ENCODE results near the gene ZIM2. TPM values are rescaled to one million over a fixed set of nuclear protein-coding genes. Genes with fewer than 3 reads are reported as not detected.

Gene ZIM2
- total and polyA plus RNA-seq, 2 donors (not counting 1 experiment from before 2014, with no cell fraction given), result not detected

GRCh38 chr19:56813531-56813930, 27.0 kb downstream of the ZIM2 start:
- H3K27ac ChIP-seq (ENCODE audit: low read length in 2 of 2), result no peak overlapping the region
- no peak overlapping the region for H3K4me2 ChIP-seq (replicated peaks; ENCODE audit: low read depth, low read length, poor library complexity, severe bottlenecking)

GRCh38 chr19:56811480-56811879, 29.0 kb downstream of the ZIM2 start:
- Histone ChIP-seq H3K4me3 (ENCODE audit: control extremely low read depth in 1 of 5, extremely low read depth in 1 of 5, insufficient read depth in 1 of 5, low read depth in 2 of 5, low read length in 4 of 5) (no peak overlapping the region), H3K4me2 (replicated peaks; ENCODE audit: low read depth, low read length, poor library complexity, severe bottlenecking) (no peak overlapping the region), H3K9ac (ENCODE audit: low read length) (no peak overlapping the region), H3K27ac (ENCODE audit: low read length in 2 of 2) (no peak overlapping the region), H3K27me3 (replicated peaks in 1 of 4; ENCODE audit: control extremely low read depth in 1 of 4, control insufficient read depth in 3 of 4, insufficient read depth in 4 of 4, low read length in 3 of 4) (no peaks in the 10 kb centered on the region), H3K36me3 (replicated peaks in 1 of 2; ENCODE audit: control extremely low read depth in 1 of 2, control insufficient read depth in 1 of 2, extremely low read depth in 1 of 2, insufficient read depth in 2 of 2, low read length in 1 of 2) (no peaks in the 10 kb centered on the region), H3K4me1 (ENCODE audit: control insufficient read depth in 2 of 2, insufficient read depth in 2 of 2, low read length in 2 of 2) (no peaks in the 10 kb centered on the region), H3K9me3 (ENCODE audit: control extremely low read depth in 1 of 3, control insufficient read depth in 2 of 3, insufficient read depth in 1 of 3, low read length in 2 of 3) (peaks cover 0 to 13% (median 7%) of the 10 kb centered on the region in 3 donors), H2AFZ (ENCODE audit: insufficient read depth, low read depth, low read length, poor library complexity, severe bottlenecking) (no peak overlapping the region), H3K79me2 (ENCODE audit: control insufficient read depth, insufficient read depth, low read length) (no peaks in the 10 kb centered on the region), H4K20me1 (ENCODE audit: control insufficient read depth, insufficient read depth, low read length, poor library complexity, severe bottlenecking) (no peaks in the 10 kb centered on the region)
- no peak overlapping the region for H3K4me3 Mint-ChIP-seq
- H3K27me3 Mint-ChIP-seq, result no peaks in the 10 kb centered on the region
- H3K9me3 Mint-ChIP-seq (ENCODE audit: insufficient read depth), result peaks cover 9% of the 10 kb centered on the region
- ChIA-PET POLR2A (no interaction called here), CTCF (no interaction called here)
- ATAC-seq (ENCODE audit: low read depth) (no peak), DNase-seq (no peak)
- no peak for TF ChIP-seq CTCF (IDR thresholded peaks at IDR 0.05)
- no peak for TF ChIP-seq EZH2 (IDR thresholded peaks at IDR 0.05; ENCODE audit: borderline replicate concordance, insufficient read depth, low read depth, low read length, poor library complexity, severe bottlenecking)
- WGBS (ENCODE audit: insufficient coverage), result 73% methylated on average over 6 of the region's 6 CpGs
- no peak overlapping the region for H3K27ac Mint-ChIP-seq
- H3K4me1 Mint-ChIP-seq, result no peaks in the 10 kb centered on the region
- intact Hi-C loops (cut with micrococcal nuclease), result no loop called here

More at GRCh38 chr19:56813531-56813930, 27.0 kb downstream of the ZIM2 start:
- Histone ChIP-seq H4K20me1 (ENCODE audit: control insufficient read depth, insufficient read depth, low read length, poor library complexity, severe bottlenecking) (no peaks in the 10 kb centered on the region), H3K36me3 (replicated peaks in 1 of 2; ENCODE audit: control extremely low read depth in 1 of 2, control insufficient read depth in 1 of 2, extremely low read depth in 1 of 2, insufficient read depth in 2 of 2, low read length in 1 of 2) (no peaks in the 10 kb centered on the region), H3K79me2 (ENCODE audit: control insufficient read depth, insufficient read depth, low read length) (no peaks in the 10 kb centered on the region), H3K27me3 (replicated peaks in 1 of 4; ENCODE audit: control extremely low read depth in 1 of 4, control insufficient read depth in 3 of 4, insufficient read depth in 4 of 4, low read length in 3 of 4) (no peaks in the 10 kb centered on the region), H3K9me3 (ENCODE audit: control extremely low read depth in 1 of 3, control insufficient read depth in 2 of 3, insufficient read depth in 1 of 3, low read length in 2 of 3) (peaks cover 0 to 11% (median 0%) of the 10 kb centered on the region in 3 donors), H3K4me1 (ENCODE audit: control insufficient read depth in 2 of 2, insufficient read depth in 2 of 2, low read length in 2 of 2) (no peaks in the 10 kb centered on the region), H3K9ac (ENCODE audit: low read length) (no peak overlapping the region), H2AFZ (ENCODE audit: insufficient read depth, low read depth, low read length, poor library complexity, severe bottlenecking) (no peak overlapping the region), H3K4me3 (ENCODE audit: control extremely low read depth in 1 of 5, extremely low read depth in 1 of 5, insufficient read depth in 1 of 5, low read depth in 2 of 5, low read length in 4 of 5) (no peak overlapping the region)
- WGBS (ENCODE audit: insufficient coverage), result 92% methylated on average over 5 of the region's 5 CpGs
- DNase-seq, result no peak
- TF ChIP-seq CTCF (IDR thresholded peaks at IDR 0.05) (no peak), EZH2 (IDR thresholded peaks at IDR 0.05; ENCODE audit: borderline replicate concordance, insufficient read depth, low read depth, low read length, poor library complexity, severe bottlenecking) (no peak)
- intact Hi-C loops (cut with micrococcal nuclease), result no loop called here
- H3K27ac Mint-ChIP-seq, result no peak overlapping the region
- no peak for ATAC-seq (ENCODE audit: low read depth)
- no peaks in the 10 kb centered on the region for H3K27me3 Mint-ChIP-seq
- CTCF ChIA-PET, result no interaction called here
- POLR2A ChIA-PET, result no interaction called here
- no peaks in the 10 kb centered on the region for H3K4me1 Mint-ChIP-seq
- H3K4me3 Mint-ChIP-seq, result no peak overlapping the region
- H3K9me3 Mint-ChIP-seq (ENCODE audit: insufficient read depth), result peaks cover 11% of the 10 kb centered on the region
